ENCODE measurements around the gene GLTP.

GRCh38 chr12:109893261-109893995, 13.1 kb upstream of the GLTP start:
- TF ChIP-seq, protein P1, sequence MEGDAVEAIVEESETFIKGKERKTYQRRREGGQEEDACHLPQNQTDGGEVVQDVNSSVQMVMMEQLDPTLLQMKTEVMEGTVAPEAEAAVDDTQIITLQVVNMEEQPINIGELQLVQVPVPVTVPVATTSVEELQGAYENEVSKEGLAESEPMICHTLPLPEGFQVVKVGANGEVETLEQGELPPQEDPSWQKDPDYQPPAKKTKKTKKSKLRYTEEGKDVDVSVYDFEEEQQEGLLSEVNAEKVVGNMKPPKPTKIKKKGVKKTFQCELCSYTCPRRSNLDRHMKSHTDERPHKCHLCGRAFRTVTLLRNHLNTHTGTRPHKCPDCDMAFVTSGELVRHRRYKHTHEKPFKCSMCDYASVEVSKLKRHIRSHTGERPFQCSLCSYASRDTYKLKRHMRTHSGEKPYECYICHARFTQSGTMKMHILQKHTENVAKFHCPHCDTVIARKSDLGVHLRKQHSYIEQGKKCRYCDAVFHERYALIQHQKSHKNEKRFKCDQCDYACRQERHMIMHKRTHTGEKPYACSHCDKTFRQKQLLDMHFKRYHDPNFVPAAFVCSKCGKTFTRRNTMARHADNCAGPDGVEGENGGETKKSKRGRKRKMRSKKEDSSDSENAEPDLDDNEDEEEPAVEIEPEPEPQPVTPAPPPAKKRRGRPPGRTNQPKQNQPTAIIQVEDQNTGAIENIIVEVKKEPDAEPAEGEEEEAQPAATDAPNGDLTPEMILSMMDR (IDR thresholded peaks at IDR 0.05) = no peak
- TF ChIP-seq ZNF232 (CRISPR knock-in tag; IDR thresholded peaks at IDR 0.05) (no peak), SMAD4 (CRISPR knock-in tag; IDR thresholded peaks at IDR 0.05) (no peak), TEAD1 (CRISPR knock-in tag; IDR thresholded peaks at IDR 0.05) (no peak), ATF3 (CRISPR knock-in tag; conservative IDR thresholded peaks at IDR 0.05) (no peak), ZNF512 (CRISPR knock-in tag; IDR thresholded peaks at IDR 0.05; ENCODE audit: borderline replicate concordance) (no peak), AFF4 (CRISPR knock-in tag; IDR thresholded peaks at IDR 0.05; ENCODE audit: borderline replicate concordance) (no peak), CREM (CRISPR knock-in tag; IDR thresholded peaks at IDR 0.05) (no peak)
- TF ChIP-seq, protein P2, sequence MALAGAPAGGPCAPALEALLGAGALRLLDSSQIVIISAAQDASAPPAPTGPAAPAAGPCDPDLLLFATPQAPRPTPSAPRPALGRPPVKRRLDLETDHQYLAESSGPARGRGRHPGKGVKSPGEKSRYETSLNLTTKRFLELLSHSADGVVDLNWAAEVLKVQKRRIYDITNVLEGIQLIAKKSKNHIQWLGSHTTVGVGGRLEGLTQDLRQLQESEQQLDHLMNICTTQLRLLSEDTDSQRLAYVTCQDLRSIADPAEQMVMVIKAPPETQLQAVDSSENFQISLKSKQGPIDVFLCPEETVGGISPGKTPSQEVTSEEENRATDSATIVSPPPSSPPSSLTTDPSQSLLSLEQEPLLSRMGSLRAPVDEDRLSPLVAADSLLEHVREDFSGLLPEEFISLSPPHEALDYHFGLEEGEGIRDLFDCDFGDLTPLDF (CRISPR knock-in tag; IDR thresholded peaks at IDR 0.05) = no peak

Measured in WTC11 (cell line).